ENCODE measurements around the gene GALNT18. TPM values are rescaled to one million over a fixed set of nuclear protein-coding genes. Genes with fewer than 3 reads are reported as not detected.

Gene GALNT18
- total and polyA plus RNA-seq, 2 experiments from 2014 or later, result 4.3 to 10.8 TPM

DNA sequence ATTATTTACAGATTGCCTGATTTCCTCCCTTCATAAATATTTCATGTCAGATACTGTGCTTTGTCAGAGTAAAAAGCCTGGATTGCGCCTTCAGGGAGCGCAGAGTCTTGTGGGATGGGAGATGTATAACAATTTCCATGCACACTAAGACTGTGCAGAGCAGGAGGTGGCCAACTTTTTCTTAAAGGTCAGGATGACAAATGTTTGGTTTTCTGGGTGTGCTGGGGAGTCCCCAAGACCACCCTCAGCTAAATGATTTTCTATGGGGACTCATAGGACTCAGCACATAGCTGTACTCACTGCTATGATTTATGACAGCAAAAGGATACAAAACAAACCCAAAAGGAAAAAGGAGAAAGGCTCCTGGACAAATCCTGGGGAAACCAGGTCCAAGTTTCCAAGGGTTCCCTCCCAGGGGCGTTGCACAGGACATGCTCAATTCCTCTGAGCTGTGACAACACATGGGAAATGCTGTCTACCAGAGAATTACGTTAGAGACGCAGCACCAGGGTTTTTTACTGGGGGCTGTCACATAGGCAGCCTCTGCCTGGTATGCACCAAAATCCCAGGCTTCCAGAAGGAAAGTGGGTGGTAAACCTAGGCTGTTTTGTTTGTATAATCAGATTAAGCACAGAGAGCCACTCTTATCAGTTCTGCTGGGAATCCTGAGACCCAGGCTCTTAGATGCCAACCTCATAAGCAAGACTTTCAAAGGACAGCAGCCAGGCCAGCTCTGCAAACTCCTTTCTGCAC is 327.8 kb downstream of the GALNT18 start:
- Histone ChIP-seq H2AFZ (no peak overlapping the region), H3K27ac (ENCODE audit: low read depth) (no peak overlapping the region), H3K27me3 (ENCODE audit: insufficient read depth) (no peaks in the 10 kb centered on the region), H3K9me2 (ENCODE audit: insufficient read depth) (peaks cover 4% of the 10 kb centered on the region), H4K20me1 (replicated peaks; ENCODE audit: insufficient read depth) (no peaks in the 10 kb centered on the region), H3K4me3 (no peak overlapping the region), H3K4me2 (no peak overlapping the region), H3F3A (replicated peaks; ENCODE audit: low read depth) (no peaks in the 10 kb centered on the region), H3K79me2 (replicated peaks; ENCODE audit: insufficient read depth) (no peaks in the 10 kb centered on the region), H3K4me1 (ENCODE audit: insufficient read depth) (no peaks in the 10 kb centered on the region), H3K36me3 (ENCODE audit: insufficient read depth) (no peaks in the 10 kb centered on the region)
- Mint-ChIP-seq H3K4me1 (no peaks in the 10 kb centered on the region), H3K27ac (no peak overlapping the region), H3K4me3 (no peak overlapping the region), H3K9me3 (no peaks in the 10 kb centered on the region), H3K27me3 (ENCODE audit: insufficient read depth, low read depth, poor library complexity) (peaks cover 8% of the 10 kb centered on the region), H3K36me3 (ENCODE audit: low read depth) (no peaks in the 10 kb centered on the region; the same call in 2 of the 3 replicates)
- no peak for TF ChIP-seq JUNB (IDR thresholded peaks at IDR 0.05; ENCODE audit: unreplicated experiment)
- no peak for TF ChIP-seq ZNF462 (CRISPR knock-in tag; IDR thresholded peaks at IDR 0.05)
- no peak for TF ChIP-seq POLR2AphosphoS5 (IDR thresholded peaks at IDR 0.05; ENCODE audit: low read depth)
- no peak for TF ChIP-seq ZNF331 (CRISPR knock-in tag; IDR thresholded peaks at IDR 0.05; ENCODE audit: low read depth)
- TF ChIP-seq EZH2 (IDR thresholded peaks at IDR 0.05; ENCODE audit: low read depth, unreplicated experiment), result no peak
- no peak for TF ChIP-seq NANOG (IDR thresholded peaks at IDR 0.05; ENCODE audit: borderline replicate concordance)
- no peak for TF ChIP-seq CTCF (conservative IDR thresholded peaks at IDR 0.05; ENCODE audit: low read depth in 2 of 2)
- TF ChIP-seq ZNF114 (CRISPR knock-in tag; IDR thresholded peaks at IDR 0.05), result no peak
- TF ChIP-seq STAT1 (IDR thresholded peaks at IDR 0.05; ENCODE audit: unreplicated experiment), result no peak
- no peak for TF ChIP-seq EZH2phosphoT487 (IDR thresholded peaks at IDR 0.05; ENCODE audit: unreplicated experiment)
- TF ChIP-seq, protein P1, sequence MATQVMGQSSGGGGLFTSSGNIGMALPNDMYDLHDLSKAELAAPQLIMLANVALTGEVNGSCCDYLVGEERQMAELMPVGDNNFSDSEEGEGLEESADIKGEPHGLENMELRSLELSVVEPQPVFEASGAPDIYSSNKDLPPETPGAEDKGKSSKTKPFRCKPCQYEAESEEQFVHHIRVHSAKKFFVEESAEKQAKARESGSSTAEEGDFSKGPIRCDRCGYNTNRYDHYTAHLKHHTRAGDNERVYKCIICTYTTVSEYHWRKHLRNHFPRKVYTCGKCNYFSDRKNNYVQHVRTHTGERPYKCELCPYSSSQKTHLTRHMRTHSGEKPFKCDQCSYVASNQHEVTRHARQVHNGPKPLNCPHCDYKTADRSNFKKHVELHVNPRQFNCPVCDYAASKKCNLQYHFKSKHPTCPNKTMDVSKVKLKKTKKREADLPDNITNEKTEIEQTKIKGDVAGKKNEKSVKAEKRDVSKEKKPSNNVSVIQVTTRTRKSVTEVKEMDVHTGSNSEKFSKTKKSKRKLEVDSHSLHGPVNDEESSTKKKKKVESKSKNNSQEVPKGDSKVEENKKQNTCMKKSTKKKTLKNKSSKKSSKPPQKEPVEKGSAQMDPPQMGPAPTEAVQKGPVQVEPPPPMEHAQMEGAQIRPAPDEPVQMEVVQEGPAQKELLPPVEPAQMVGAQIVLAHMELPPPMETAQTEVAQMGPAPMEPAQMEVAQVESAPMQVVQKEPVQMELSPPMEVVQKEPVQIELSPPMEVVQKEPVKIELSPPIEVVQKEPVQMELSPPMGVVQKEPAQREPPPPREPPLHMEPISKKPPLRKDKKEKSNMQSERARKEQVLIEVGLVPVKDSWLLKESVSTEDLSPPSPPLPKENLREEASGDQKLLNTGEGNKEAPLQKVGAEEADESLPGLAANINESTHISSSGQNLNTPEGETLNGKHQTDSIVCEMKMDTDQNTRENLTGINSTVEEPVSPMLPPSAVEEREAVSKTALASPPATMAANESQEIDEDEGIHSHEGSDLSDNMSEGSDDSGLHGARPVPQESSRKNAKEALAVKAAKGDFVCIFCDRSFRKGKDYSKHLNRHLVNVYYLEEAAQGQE (IDR thresholded peaks at IDR 0.05; ENCODE audit: unreplicated experiment), result no peak
- TF ChIP-seq CREB1 (CRISPR knock-in tag; IDR thresholded peaks at IDR 0.05; ENCODE audit: low read depth), result no peak
- TF ChIP-seq, protein P2, sequence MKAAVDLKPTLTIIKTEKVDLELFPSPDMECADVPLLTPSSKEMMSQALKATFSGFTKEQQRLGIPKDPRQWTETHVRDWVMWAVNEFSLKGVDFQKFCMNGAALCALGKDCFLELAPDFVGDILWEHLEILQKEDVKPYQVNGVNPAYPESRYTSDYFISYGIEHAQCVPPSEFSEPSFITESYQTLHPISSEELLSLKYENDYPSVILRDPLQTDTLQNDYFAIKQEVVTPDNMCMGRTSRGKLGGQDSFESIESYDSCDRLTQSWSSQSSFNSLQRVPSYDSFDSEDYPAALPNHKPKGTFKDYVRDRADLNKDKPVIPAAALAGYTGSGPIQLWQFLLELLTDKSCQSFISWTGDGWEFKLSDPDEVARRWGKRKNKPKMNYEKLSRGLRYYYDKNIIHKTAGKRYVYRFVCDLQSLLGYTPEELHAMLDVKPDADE (IDR thresholded peaks at IDR 0.05), result no peak
- DNase-seq (ENCODE audit: low spot score) (no peak), ATAC-seq (no peak)
